ENCODE results near the gene MIGA2. TPM values are rescaled to one million over a fixed set of nuclear protein-coding genes. Genes with fewer than 3 reads are reported as not detected.
A peak's percentile ranks its signal among the peaks of the same experiment; 100 is the strongest.

Gene MIGA2
- total RNA-seq, 1 donor from 2014 or later = 18.4 TPM

DNA sequence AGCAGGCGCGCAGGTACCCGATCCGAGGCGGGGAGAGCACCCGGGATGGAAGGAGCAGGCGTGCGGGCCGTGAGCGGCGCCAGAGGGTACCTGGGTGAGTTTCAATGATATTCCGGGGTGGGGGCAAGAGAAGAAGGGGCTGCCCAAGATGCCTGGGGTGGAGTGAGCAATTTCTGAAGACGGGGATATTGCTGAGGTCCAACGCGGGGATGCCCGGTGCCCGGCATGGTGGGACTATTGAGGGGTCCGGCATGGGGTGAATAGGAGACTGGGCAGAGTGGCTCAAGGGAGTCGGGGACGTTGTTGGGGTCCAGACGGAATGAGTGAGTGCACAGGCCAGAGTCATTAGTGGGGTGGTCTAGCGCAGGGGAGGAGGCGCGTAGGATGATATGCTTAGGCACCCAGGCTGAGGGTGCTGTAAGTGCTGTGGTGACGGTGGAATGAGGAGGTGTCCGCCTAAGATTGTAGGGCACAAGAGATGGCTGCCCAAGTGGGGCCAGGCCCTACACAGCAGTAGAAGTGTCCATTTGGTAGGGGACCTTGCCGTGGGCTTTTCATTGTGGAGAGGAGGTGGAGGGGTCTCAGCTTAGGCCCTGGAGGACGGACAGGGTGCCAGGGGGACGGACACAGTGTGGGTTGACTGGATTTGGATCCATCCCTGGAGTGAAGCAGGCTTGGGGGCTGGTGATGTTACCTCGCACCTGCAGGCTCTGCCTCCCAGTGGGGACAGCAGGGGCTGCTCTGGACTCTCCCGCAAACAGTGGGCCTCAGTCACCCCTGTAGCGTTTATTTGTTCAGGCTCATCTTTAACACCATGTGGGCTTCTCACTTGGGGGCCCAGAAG, 719 bp downstream of the MIGA2 start:
- no peak for DNase-seq

DNA sequence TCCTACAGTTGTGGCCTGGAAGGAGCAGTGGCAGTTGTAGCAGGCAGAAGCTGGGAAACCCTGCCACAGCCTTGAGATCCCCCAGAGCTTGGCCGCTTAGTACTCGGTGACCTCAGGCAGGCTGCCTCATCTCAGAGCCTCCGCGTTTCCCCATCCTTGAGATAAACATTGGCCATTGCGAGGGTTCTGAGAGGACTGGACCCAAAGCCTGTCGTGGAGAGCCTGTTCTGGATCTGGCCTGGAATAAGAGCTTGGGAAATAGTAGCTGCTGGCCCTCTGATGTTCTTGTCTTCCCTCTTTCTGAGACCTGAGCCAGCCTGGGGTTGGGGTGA, 1.3 kb downstream of the MIGA2 start:
- no peak for DNase-seq

DNA sequence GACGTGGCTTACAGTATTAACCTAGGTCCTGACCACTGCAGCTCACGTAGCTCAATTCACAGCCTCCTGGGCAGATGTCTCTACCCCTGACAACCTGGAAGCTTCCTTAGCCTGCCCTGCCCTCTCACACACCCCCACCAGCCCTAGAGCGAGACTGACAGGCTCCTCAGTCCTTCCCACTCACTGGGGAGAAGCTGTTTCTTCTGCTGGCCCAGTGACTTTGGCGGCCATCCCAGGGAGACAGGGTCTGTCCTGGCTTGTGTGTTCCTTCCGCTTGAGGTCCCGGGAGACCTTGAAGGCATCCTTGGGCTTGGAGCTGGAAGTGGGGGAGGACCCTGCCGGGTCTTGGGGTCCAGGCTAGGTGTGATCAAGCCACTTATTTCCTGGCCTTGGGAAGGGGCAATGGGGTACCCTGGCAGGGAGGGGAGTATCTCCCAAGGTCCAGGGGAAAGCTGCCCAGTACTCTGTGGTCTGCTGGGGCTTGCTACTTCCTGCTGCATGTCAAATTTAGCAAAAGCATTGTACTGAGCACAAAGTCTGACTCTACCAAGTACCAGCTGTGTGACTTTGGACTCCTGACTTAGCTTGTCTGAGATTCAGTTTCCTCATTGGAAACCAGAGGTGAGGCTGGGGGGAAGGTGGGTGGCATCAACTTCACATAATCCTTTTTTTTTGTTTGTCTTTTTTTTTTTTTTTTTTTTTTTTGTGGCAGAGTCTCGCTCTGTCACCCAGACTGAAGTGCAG, 1.9 kb downstream of the MIGA2 start:
- DNase-seq = no peak

DNA sequence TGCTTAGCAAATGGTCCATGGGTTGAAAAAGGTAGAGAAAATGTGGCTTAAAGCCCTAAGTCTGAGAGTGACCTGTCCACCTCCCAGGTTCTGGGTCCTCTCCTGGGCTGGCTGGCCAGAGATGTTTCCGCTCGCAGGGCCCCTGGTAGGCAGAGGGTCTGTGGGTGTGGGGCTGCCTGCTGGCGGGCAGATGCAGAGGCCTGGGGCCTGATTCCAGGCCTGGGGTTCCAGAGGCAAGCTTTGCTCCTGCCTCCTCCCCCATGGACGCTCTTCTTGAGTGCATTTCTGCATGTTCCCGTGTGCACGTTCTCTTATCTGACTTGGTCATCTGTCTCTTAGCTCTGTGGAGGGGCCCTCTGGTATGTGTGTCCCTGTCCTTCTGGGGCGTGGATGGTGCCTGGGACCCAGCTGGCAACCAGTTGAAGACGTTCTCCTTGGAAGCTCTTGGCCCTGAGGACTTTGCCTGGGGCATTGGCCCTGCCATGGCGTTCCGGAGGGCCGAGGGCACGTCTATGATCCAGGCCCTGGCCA, 3.8 kb downstream of the MIGA2 start:
- no peak for DNase-seq

DNA sequence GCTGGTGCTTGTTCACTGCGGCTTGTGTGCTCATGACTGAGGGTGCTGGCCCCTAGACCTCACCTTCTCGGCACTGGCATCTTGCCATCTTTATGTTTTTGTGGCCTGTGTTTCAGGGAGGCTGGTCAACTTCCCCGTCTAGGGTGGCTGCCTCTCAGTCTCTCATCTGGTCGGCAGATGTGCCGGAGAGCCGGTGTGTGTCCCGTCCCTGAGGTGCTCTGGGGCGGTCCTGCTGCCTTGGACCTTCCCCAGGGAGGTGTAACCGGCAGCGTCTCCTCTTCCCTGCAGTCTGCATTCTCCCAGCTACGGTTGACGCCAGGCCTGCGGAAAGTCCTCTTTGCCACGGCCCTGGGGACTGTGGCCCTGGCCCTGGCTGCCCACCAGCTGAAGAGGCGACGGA, 5.6 kb downstream of the MIGA2 start:
- DNase-seq = no peak

- DNase-seq = no peak
Measured at GRCh38 chr9:129052592-129052991, 16.2 kb downstream of the MIGA2 start.

GRCh38 chr9:129053020-129053419, 16.6 kb downstream of the MIGA2 start:
- no peak for DNase-seq

- no peak for DNase-seq
Measured at GRCh38 chr9:129054163-129054851, 17.9 kb downstream of the MIGA2 start.

GRCh38 chr9:129058965-129059795, 22.8 kb downstream of the MIGA2 start:
- DNase-seq = no peak

- no peak for DNase-seq
Measured at GRCh38 chr9:129059796-129060785, 23.7 kb downstream of the MIGA2 start.

DNA sequence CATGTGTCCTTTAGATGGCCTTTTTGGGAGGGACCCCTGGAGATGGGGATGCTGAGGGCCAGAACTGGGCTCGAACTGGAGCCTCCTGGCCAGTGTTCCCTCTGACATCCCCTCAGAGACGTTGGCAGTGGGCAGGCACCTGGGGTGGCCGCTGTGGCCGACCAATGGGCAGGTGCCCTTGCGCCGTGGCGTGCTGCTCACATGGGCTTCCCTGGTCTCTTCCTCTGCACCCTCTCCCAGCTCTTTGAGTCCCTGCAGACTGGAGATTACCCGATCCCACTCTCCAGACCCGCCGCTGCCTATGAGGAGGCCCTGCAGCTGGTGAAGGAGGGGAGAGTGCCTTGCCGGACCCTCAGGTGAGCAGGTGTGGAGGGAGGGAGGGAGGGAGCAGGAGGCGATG, 24.6 kb downstream of the MIGA2 start:
- DNase-seq = no peak

DNA sequence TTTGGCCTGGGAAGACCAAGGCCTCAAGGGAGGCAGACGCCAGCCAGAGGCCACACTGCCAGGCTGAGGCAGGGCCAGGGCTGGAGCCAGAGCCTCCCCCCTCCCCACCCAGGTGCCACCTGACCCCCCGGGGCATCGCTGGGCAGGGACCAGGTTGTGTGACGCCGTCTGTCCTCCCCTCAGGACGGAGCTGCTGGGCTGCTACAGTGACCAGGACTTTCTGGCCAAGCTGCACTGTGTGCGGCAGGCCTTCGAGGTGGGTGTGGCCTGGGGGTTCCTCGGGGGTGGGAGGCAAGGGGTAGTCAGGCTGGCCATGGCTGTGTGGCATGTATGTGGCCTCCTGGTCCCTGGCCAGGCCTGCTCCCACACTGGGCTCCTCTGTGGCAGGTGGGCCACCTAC, 26.6 kb downstream of the MIGA2 start:
- no peak for DNase-seq

DNA sequence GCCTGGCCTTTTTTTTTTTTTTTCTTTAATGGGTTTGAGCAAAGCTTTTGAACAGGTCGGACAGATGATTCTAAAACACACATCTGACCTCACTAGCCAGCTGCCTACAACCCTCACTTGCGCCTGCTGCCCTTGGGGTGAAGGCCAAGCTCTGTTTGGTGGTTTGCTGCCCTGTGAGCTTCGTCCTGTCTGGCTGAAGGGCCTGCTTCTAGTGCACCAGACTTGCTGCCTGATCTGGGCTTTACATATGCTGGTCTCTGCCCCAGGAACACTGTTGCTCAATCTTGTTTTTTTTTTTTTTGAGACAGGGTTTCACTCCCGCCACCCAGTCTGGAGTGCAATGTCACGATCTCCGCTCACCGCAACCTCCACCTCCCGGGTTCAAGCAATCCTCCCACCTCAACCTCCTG, 28.1 kb downstream of the MIGA2 start:
- DNase-seq = no peak

- no peak for DNase-seq
Measured at GRCh38 chr9:129068110-129068509, 31.7 kb downstream of the MIGA2 start.

DNA sequence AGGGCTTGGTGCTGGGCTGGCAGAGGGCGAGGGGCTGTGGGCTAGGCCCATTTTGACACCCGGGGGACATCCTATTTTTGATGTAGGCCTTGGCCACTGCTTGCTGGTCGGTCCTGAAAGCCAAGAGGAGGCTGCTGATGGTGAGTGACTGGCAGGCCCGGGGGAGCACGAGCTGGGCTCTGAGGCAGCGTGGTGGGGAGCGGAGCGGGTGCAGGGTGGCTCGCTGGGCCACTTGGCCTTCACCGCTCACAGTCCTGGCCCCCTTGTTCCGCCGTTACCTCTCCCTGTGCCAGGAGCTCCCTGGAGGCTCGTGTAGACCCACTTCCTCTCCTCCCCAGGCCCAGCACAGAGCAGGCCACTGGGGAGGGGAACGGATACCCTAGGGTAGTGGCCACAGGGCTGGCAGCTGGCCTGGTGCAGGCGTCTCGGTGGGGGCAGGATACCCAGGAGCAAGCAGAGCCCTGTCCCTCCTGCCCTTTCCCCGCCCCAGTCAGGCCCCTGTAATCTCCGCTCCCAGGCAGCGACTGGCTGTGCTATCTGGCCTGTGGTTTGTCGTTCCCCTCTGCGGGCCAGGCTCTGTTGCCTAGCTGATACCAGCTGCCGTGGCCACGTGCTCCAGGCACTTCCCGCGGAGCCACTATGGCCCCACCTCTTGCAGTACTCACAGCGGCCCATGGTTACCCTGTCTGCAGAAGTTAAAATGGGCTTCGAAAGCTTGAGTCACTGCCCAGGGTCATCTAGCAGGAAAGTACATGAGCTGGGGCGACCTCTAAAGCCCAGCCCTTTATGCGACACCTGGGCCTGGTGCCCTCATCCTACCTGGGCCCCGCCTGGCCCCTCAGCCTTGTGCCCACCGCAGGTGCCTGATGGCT, 32.8 kb downstream of the MIGA2 start:
- peak; percentile 18 for DNase-seq

- DNase-seq = no peak
Measured at GRCh38 chr9:129069862-129070641, 33.6 kb downstream of the MIGA2 start.

DNA sequence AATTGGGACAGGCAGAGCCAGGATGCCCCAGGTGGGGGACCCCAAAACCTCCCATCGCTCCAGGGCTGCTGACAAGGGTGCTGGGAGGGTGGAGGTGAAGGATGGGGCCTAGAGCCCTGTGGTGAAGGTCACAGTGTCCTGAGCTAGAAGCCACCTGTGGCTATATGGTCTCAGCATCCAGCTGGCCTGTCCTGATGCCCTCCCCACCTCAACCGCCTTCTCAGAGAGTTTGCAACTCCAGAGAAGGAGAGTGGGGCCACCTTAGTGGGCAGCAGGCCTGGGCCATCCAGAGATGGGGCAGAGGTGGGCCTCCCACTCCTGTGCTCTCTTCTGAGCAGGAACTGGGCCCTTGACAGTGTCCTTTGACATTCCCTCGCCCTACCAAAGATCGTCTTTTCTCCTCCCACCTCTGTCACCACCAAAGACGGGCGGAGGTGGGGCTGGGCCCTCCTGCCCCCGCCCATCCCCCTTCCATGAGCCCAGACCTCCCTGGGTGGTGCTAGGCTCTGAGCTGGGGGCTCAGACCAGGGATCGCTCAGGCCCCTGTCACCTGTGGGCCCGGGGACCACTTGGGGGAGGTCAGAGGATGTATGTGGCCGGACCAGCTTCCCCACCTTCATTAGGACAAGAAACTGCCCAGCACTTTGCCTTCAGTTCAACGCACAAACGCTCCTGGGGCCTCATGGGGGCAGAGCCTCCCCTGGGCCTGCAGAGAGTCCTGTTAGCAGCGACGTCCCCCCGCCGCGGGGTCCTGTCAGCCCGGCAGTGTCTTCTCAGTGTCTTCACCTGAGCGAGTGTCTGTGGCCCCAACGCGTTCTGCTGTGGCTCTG, 34.5 kb downstream of the MIGA2 start:
- DNase-seq = no peak

GRCh38 chr9:129071526-129072126, 35.2 kb downstream of the MIGA2 start:
- DNase-seq = no peak
